Activated CD4-positive, alpha-beta T cell treated with anti-CD3 and anti-CD28 coated beads for 36 hours (primary cell): ENCODE results near the gene CD84. TPM values are rescaled to one million over a fixed set of nuclear protein-coding genes. Genes with fewer than 3 reads are reported as not detected.
"Not testable (repeated sequence)": the region's sequence is repeated elsewhere in the genome, so short reads cannot be mapped to it uniquely, and the experiment has no call there.

ENCODE experiments used
- ATAC-seq: fragments of 200-7000 bp; cut with Tn5 transposase; one replicate; pipeline ENCODE4 v1.10.0; 2021; ENCODE audit warnings: mild to moderate bottlenecking, moderate library complexity
- CTCF ChIA-PET: fragments of 350-600 bp; sonication (Branson Sonifier 250); formaldehyde crosslinking; loops from one replicate; lab custom pipeline; 2021; ENCODE audit warnings: antibody characterized with exemption; lab: Charles Lee
- POLR2A ChIA-PET: fragments of 350-600 bp; sonication (Branson Sonifier 250); formaldehyde crosslinking; loops from one replicate; lab custom pipeline; 2021; ENCODE audit warnings: antibody characterized with exemption, inconsistent platforms; lab: Charles Lee
- DNase-seq: peaks from one replicate; pipeline ENCODE4 v3.0.0-alpha.2; 2020
- H3K27ac Mint-ChIP-seq: one replicate; pipeline ENCODE4 v1.8.0; 2021; ENCODE audit warnings: mixed read lengths
- H3K27me3 Mint-ChIP-seq: one replicate; pipeline ENCODE4 v1.8.0; 2021; ENCODE audit warnings: mixed read lengths
- H3K36me3 Mint-ChIP-seq: one replicate; pipeline ENCODE4 v1.8.0; 2021; ENCODE audit warnings: low read depth, mixed read lengths
- H3K4me1 Mint-ChIP-seq: one replicate; pipeline ENCODE4 v1.8.0; 2021; ENCODE audit warnings: mixed read lengths
- H3K4me3 Mint-ChIP-seq: one replicate; pipeline ENCODE4 v1.8.0; 2021; ENCODE audit warnings: mild to moderate bottlenecking, moderate library complexity, mixed read lengths
- H3K9me3 Mint-ChIP-seq: one replicate; pipeline ENCODE4 v1.8.0; 2021; ENCODE audit warnings: low read depth, mixed read lengths
- intact Hi-C, 2 experiments: fragments of 100-400 bp; cut with DNase I in 1 of 2; cut with micrococcal nuclease in 1 of 2; formaldehyde crosslinking; loops; one replicate each; pipeline versions ENCODE4 v1.14.2 to v1.15.1; 2022 to 2024; cut with DNase I, micrococcal nuclease
- total RNA-seq, 2 experiments: library from RNA; stranded (reverse); gene quantifications; one replicate each; pipeline ENCODE4 v1.2.3, GENCODE V29; 2021

CD84 gene
- total RNA-seq = 10 to 100 TPM; 14.8 to 17.8 TPM

GRCh38 chr1:160579216-160579701 is at the start of gene CD84:
Gene CD84 (minus strand): TSS chr1:160579496. CDS start chr1:160579437, 59 bp downstream.
- DNase-seq = no peak
- Mint-ChIP-seq H3K4me1 (peaks cover 79% of the 10 kb centered on the region), H3K27ac (peak within 1 kb of the TSS; percentile 95), H3K27me3 (no peaks in the 10 kb centered on the region), H3K9me3 (peaks cover 7% of the 10 kb centered on the region), H3K4me3 (peak within 1 kb of the TSS; percentile 77), H3K36me3 (peaks cover 8% of the 10 kb centered on the region)
- ATAC-seq = peak; percentile 17
- ChIA-PET POLR2A (no interaction called here), CTCF (interaction anchor here (1.6 to 4.8 kb wide), 4 partner anchors 11 to 128 kb away, joined by 6 to 45 read pairs (median 10); no protein-coding TSS in a partner anchor)
- intact Hi-C loops = loop anchor here (2.0 to 5.0 kb wide), 4 partner anchors 26 to 317 kb away; partner anchors contain the start of genes DCAF8 (in 1 of the 2) and SLAMF6 (in 1 of the 2)

- H3K27ac Mint-ChIP-seq = peak overlapping the region; percentile 99
- H3K9me3 Mint-ChIP-seq = no peaks in the 10 kb centered on the region
- ChIA-PET POLR2A (interaction anchor here (0.8 to 2.8 kb wide), 5 partner anchors 9 to 46 kb away, joined by 3 to 21 read pairs (median 10); partner anchors contain the start of gene SLAMF1), CTCF (interaction anchor here (1.3 to 4.6 kb wide), 10 partner anchors 9 to 56 kb away, joined by 3 to 48 read pairs (median 6); partner anchors contain the start of gene SLAMF1)
- intact Hi-C loops = loop anchor here in 1 of 2 experiments (1.0 to 5.0 kb wide), 4 partner anchors 9 to 367 kb away; partner anchors contain the start of genes DCAF8 and LY9
- H3K36me3 Mint-ChIP-seq = peaks cover 88% of the 10 kb centered on the region
- no peak for ATAC-seq
- H3K4me1 Mint-ChIP-seq = peaks cover 97% of the 10 kb centered on the region
- H3K27me3 Mint-ChIP-seq = no peaks in the 10 kb centered on the region
- peak overlapping the region; percentile 65 for H3K4me3 Mint-ChIP-seq
- DNase-seq = peak; percentile 47
Observed at GRCh38 chr1:160628799-160629263, 49.5 kb upstream of the CD84 start.

- H3K9me3 Mint-ChIP-seq, H3K27me3 Mint-ChIP-seq: not testable (repeated sequence)
- ATAC-seq = peak; percentile 17
- DNase-seq = peak; percentile 90
- Mint-ChIP-seq H3K36me3 (peaks cover 87% of the 10 kb centered on the region), H3K27ac (peak overlapping the region; percentile 99), H3K4me3 (peak overlapping the region; percentile 56), H3K4me1 (peaks cover 97% of the 10 kb centered on the region)
- ChIA-PET CTCF (interaction anchor here (1.0 to 4.6 kb wide), 12 partner anchors 8 to 365 kb away, joined by 3 to 48 read pairs (median 6); partner anchors contain the start of genes DCAF8 and SLAMF1), POLR2A (interaction anchor here (0.6 to 2.8 kb wide), 8 partner anchors 9 to 102 kb away, joined by 3 to 21 read pairs (median 5); partner anchors contain the start of gene SLAMF1)
- intact Hi-C loops = loop anchor here (1.0 to 5.0 kb wide), 10 partner anchors 37 to 771 kb away; partner anchors contain the start of genes LY9 (in 2 of the 2) and DCAF8 (in 1 of the 2)
Observed at GRCh38 chr1:160627677-160628289, 48.5 kb upstream of the CD84 start.

- DNase-seq (peak; percentile 43), ATAC-seq (peak; percentile 42)
- intact Hi-C loops = loop anchor here (1.0 to 5.0 kb wide), 10 partner anchors 38 to 772 kb away; partner anchors contain the start of genes LY9 (in 2 of the 2) and DCAF8 (in 1 of the 2)
- peak overlapping the region; percentile 99 for H3K27ac Mint-ChIP-seq
- H3K36me3 Mint-ChIP-seq = peaks cover 89% of the 10 kb centered on the region
- H3K27me3 Mint-ChIP-seq = no peaks in the 10 kb centered on the region
- H3K4me1 Mint-ChIP-seq = peaks cover 98% of the 10 kb centered on the region
- ChIA-PET CTCF (interaction anchor here (1.0 to 4.6 kb wide), 10 partner anchors 8 to 170 kb away, joined by 3 to 48 read pairs (median 6); partner anchors contain the start of gene SLAMF1), POLR2A (interaction anchor here (0.6 to 2.8 kb wide), 8 partner anchors 13 to 163 kb away, joined by 3 to 21 read pairs (median 4); partner anchors contain the start of gene SLAMF1)
- no peaks in the 10 kb centered on the region for H3K9me3 Mint-ChIP-seq
- peak overlapping the region; percentile 56 for H3K4me3 Mint-ChIP-seq
Observed at GRCh38 chr1:160626509-160627342, 47.4 kb upstream of the CD84 start.

- Mint-ChIP-seq H3K27me3 (no peaks in the 10 kb centered on the region), H3K36me3 (peaks cover 89% of the 10 kb centered on the region), H3K27ac (peak overlapping the region; percentile 99), H3K4me3 (peak overlapping the region; percentile 56), H3K4me1 (peaks cover 98% of the 10 kb centered on the region), H3K9me3 (no peaks in the 10 kb centered on the region)
- ATAC-seq (peak; percentile 21), DNase-seq (peak; percentile 87)
- ChIA-PET CTCF (interaction anchor here (1.2 to 4.6 kb wide), 7 partner anchors 7 to 48 kb away, joined by 4 to 48 read pairs (median 16); partner anchors contain the start of gene SLAMF1), POLR2A (interaction anchor here (0.5 to 2.8 kb wide), 4 partner anchors 9 to 169 kb away, joined by 3 to 21 read pairs (median 6); no protein-coding TSS in a partner anchor)
- intact Hi-C loops = loop anchor here (2.0 to 5.0 kb wide), 7 partner anchors 83 to 773 kb away; partner anchors contain the start of genes LY9 (in 2 of the 2) and DCAF8 (in 1 of the 2)
Observed at GRCh38 chr1:160625725-160626498, 46.6 kb upstream of the CD84 start.

- ChIA-PET POLR2A (interaction anchor here (0.7 kb wide), 1 partner anchor 169 kb away, joined by 5 read pairs; no protein-coding TSS in a partner anchor), CTCF (interaction anchor here (0.8 to 4.3 kb wide), 3 partner anchors 21 to 151 kb away, joined by 3 to 25 read pairs (median 16); partner anchors contain the start of gene SLAMF1)
- Mint-ChIP-seq H3K27ac (peak overlapping the region; percentile 99), H3K36me3 (peaks cover 85% of the 10 kb centered on the region), H3K4me3 (peak overlapping the region; percentile 56), H3K27me3 (no peaks in the 10 kb centered on the region), H3K4me1 (peaks cover 93% of the 10 kb centered on the region), H3K9me3 (no peaks in the 10 kb centered on the region)
- ATAC-seq (no peak), DNase-seq (no peak)
- intact Hi-C loops = loop anchor here in 1 of 2 experiments (5.0 kb wide), 3 partner anchors 142 to 363 kb away; partner anchors contain the start of genes DCAF8 and LY9
Observed at GRCh38 chr1:160625321-160625720, 46.0 kb upstream of the CD84 start.

- H3K4me3 Mint-ChIP-seq = peak overlapping the region; percentile 56
- intact Hi-C loops = loop anchor here in 1 of 2 experiments (5.0 kb wide), 1 partner anchor 362 kb away; the partner anchor contains the start of gene DCAF8
- no peaks in the 10 kb centered on the region for H3K27me3 Mint-ChIP-seq
- no peak for DNase-seq
- peaks cover 92% of the 10 kb centered on the region for H3K4me1 Mint-ChIP-seq
- H3K36me3 Mint-ChIP-seq = peaks cover 85% of the 10 kb centered on the region
- peak overlapping the region; percentile 99 for H3K27ac Mint-ChIP-seq
- ChIA-PET CTCF (interaction anchor here (0.6 to 4.0 kb wide), 7 partner anchors 22 to 182 kb away, joined by 3 to 25 read pairs (median 3); partner anchors contain the start of gene SLAMF1), POLR2A (interaction anchor here (0.6 to 1.8 kb wide), 4 partner anchors 16 to 293 kb away, joined by 3 to 9 read pairs (median 3); no protein-coding TSS in a partner anchor)
- no peak for ATAC-seq
- H3K9me3 Mint-ChIP-seq = peaks cover 1% of the 10 kb centered on the region
Observed at GRCh38 chr1:160624464-160624863, 45.2 kb upstream of the CD84 start.

GRCh38 chr1:160623862-160624261 is 44.6 kb upstream of the CD84 start:
- Mint-ChIP-seq H3K27ac (peak overlapping the region; percentile 99), H3K36me3 (peaks cover 89% of the 10 kb centered on the region), H3K9me3 (peaks cover 6% of the 10 kb centered on the region), H3K4me3 (peak overlapping the region; percentile 38), H3K4me1 (peaks cover 94% of the 10 kb centered on the region), H3K27me3 (no peaks in the 10 kb centered on the region)
- DNase-seq (peak; percentile 24), ATAC-seq (peak; percentile 0)
- CTCF ChIA-PET = interaction anchor here (0.6 to 4.0 kb wide), 9 partner anchors 13 to 183 kb away, joined by 3 to 25 read pairs (median 3); partner anchors contain the start of gene SLAMF1
- POLR2A ChIA-PET = interaction anchor here (0.6 to 1.8 kb wide), 6 partner anchors 16 to 292 kb away, joined by 3 to 9 read pairs (median 4); no protein-coding TSS in a partner anchor
- intact Hi-C loops = loop anchor here (1.0 to 5.0 kb wide), 4 partner anchors 16 to 362 kb away; partner anchors contain the start of gene DCAF8 (in 1 of the 2)

- ChIA-PET POLR2A (interaction anchor here (0.6 to 1.8 kb wide), 10 partner anchors 8 to 172 kb away, joined by 3 to 11 read pairs (median 4); partner anchors contain the start of gene SLAMF1), CTCF (interaction anchor here (0.5 to 4.0 kb wide), 12 partner anchors 12 to 396 kb away, joined by 3 to 25 read pairs (median 4); partner anchors contain the start of gene SLAMF1)
- peaks cover 88% of the 10 kb centered on the region for H3K36me3 Mint-ChIP-seq
- H3K27ac Mint-ChIP-seq = peak overlapping the region; percentile 99
- peaks cover 91% of the 10 kb centered on the region for H3K4me1 Mint-ChIP-seq
- H3K4me3 Mint-ChIP-seq = peak overlapping the region; percentile 38
- H3K9me3 Mint-ChIP-seq = peaks cover 7% of the 10 kb centered on the region
- H3K27me3 Mint-ChIP-seq = no peaks in the 10 kb centered on the region
- ATAC-seq = peak; percentile 62
- peak; percentile 69 for DNase-seq
- intact Hi-C loops = loop anchor here (1.0 to 5.0 kb wide), 4 partner anchors 17 to 361 kb away; partner anchors contain the start of gene DCAF8 (in 1 of the 2)
Observed at GRCh38 chr1:160623227-160623633, 43.9 kb upstream of the CD84 start.
